ENCODE data around the gene RPS6KC1. TPM values are rescaled to one million over a fixed set of nuclear protein-coding genes. Genes with fewer than 3 reads are reported as not detected.

The RPS6KC1 gene
- total and polyA plus RNA-seq, 9 of the 15 experiments (the other 6 are each of a cell fraction or from before 2014, with no cell fraction given): 4.3 to 34.6 (median 20.9) TPM

DNA sequence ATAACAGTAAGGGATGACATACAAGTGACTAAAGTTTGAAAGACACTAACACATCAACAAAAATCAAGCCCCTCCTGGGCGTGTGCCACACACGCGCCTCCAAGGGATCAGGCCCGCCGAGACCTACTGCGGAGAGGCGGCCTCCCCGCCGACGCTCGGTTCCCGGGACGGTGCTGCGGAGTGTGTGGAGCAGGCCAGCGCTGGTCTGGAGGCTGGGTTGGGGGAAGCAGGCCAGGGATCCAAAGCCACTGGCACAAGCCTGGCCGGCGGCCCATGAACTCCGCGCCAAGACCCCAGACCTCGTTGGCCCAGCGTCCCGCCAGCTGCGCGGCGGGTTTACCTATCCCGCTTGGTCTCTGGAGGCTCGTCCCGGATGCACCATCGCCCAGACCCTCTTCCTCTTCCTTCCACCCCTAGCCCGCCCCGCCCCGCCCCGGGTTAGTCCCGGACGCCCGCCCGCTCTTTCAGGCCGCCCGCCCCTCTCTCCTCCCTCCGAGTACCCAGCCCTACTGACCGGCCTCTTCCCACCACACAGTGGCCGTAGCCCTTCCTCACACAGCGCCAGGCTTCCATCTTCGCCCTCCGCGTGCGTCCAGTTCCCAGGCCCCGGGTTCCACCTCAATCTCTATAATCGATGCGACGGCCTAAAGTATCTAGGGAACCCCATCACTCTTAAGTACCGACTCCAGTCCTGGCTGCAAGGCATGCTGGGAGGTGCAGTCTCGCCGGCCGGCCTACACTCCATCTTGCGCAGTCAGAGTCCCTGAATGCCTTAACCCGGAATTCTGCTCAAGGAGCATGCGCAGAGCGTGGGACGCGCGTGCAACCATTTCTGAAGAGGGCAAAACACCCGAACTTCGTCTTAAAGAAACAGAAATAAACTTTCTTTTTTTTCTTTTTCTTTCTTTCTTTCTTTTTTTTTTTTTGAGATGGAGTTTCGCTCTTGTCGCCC is 35.7 kb upstream of the RPS6KC1 start, which contains the start of gene ANGEL2 (continued):
- TF ChIP-seq, protein P1, sequence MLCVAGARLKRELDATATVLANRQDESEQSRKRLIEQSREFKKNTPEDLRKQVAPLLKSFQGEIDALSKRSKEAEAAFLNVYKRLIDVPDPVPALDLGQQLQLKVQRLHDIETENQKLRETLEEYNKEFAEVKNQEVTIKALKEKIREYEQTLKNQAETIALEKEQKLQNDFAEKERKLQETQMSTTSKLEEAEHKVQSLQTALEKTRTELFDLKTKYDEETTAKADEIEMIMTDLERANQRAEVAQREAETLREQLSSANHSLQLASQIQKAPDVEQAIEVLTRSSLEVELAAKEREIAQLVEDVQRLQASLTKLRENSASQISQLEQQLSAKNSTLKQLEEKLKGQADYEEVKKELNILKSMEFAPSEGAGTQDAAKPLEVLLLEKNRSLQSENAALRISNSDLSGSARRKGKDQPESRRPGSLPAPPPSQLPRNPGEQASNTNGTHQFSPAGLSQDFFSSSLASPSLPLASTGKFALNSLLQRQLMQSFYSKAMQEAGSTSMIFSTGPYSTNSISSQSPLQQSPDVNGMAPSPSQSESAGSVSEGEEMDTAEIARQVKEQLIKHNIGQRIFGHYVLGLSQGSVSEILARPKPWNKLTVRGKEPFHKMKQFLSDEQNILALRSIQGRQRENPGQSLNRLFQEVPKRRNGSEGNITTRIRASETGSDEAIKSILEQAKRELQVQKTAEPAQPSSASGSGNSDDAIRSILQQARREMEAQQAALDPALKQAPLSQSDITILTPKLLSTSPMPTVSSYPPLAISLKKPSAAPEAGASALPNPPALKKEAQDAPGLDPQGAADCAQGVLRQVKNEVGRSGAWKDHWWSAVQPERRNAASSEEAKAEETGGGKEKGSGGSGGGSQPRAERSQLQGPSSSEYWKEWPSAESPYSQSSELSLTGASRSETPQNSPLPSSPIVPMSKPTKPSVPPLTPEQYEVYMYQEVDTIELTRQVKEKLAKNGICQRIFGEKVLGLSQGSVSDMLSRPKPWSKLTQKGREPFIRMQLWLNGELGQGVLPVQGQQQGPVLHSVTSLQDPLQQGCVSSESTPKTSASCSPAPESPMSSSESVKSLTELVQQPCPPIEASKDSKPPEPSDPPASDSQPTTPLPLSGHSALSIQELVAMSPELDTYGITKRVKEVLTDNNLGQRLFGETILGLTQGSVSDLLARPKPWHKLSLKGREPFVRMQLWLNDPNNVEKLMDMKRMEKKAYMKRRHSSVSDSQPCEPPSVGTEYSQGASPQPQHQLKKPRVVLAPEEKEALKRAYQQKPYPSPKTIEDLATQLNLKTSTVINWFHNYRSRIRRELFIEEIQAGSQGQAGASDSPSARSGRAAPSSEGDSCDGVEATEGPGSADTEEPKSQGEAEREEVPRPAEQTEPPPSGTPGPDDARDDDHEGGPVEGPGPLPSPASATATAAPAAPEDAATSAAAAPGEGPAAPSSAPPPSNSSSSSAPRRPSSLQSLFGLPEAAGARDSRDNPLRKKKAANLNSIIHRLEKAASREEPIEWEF (CRISPR knock-in tag; IDR thresholded peaks at IDR 0.05): no peak
- TF ChIP-seq ZNF232 (CRISPR knock-in tag; IDR thresholded peaks at IDR 0.05) (no peak), SMARCA4 (IDR thresholded peaks at IDR 0.05) (no peak), RBM34 (IDR thresholded peaks at IDR 0.05; ENCODE audit: borderline replicate concordance, insufficient read depth, low read length) (no peak), ZC3H4 (CRISPR knock-in tag; IDR thresholded peaks at IDR 0.05; ENCODE audit: borderline replicate concordance) (no peak), ZNF184 (CRISPR knock-in tag; IDR thresholded peaks at IDR 0.05) (no peak), JUN (IDR thresholded peaks at IDR 0.05; ENCODE audit: borderline replicate concordance, low read depth, low read length) (peak; percentile 31; the same call in 1 of the 2 replicates), JUN (CRISPR knock-in tag; IDR thresholded peaks at IDR 0.05; ENCODE audit: borderline replicate concordance) (0 out of 2 replicates have a peak, but pooled peaks have one; percentile 35), TAF9B (IDR thresholded peaks at IDR 0.05; ENCODE audit: partially characterized antibody) (peak; percentile 51), ZNF644 (tag; IDR thresholded peaks at IDR 0.05; ENCODE audit: low read depth) (no peak), ZNF583 (CRISPR knock-in tag; IDR thresholded peaks at IDR 0.05) (peak; percentile 12; the same call in 1 of the 2 replicates), DNMT1 (IDR thresholded peaks at IDR 0.05) (no peak), PML (IDR thresholded peaks at IDR 0.05; ENCODE audit: low read length) (peak; percentile 47; the same call in 1 of the 2 replicates), PTTG1 (tag; IDR thresholded peaks at IDR 0.05; ENCODE audit: low read depth) (no peak), SRSF7 (optimal IDR thresholded peaks at IDR 0.05; ENCODE audit: low read depth, low read length) (no peak), ERF (CRISPR knock-in tag; IDR thresholded peaks at IDR 0.05) (no peak), HDAC6 (IDR thresholded peaks at IDR 0.05; ENCODE audit: low read depth, low read length) (no peak), ADNP (tag; IDR thresholded peaks at IDR 0.05) (no peak), MYBL2 (IDR thresholded peaks at IDR 0.05; ENCODE audit: low read depth) (no peak), MYBL2 (CRISPR knock-in tag; IDR thresholded peaks at IDR 0.05; ENCODE audit: borderline replicate concordance) (no peak), MEIS2 (IDR thresholded peaks at IDR 0.05; ENCODE audit: partially characterized antibody) (peak; percentile 91), EHMT2 (IDR thresholded peaks at IDR 0.05) (no peak), ZNF830 (CRISPR knock-in tag; IDR thresholded peaks at IDR 0.05) (no peak), BCL6 (CRISPR knock-in tag; IDR thresholded peaks at IDR 0.05) (no peak), HSF4 (CRISPR knock-in tag; IDR thresholded peaks at IDR 0.05; ENCODE audit: borderline replicate concordance) (no peak)
- TF ChIP-seq, protein P2, sequence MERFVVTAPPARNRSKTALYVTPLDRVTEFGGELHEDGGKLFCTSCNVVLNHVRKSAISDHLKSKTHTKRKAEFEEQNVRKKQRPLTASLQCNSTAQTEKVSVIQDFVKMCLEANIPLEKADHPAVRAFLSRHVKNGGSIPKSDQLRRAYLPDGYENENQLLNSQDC (CRISPR knock-in tag; IDR thresholded peaks at IDR 0.05): no peak

All from K562 (cell line).